GM18907 (cell line): Measurements from ENCODE around the gene CNGA3.

Experiments used
- ATAC-seq: cut with Tn5 transposase; IDR thresholded peaks from one replicate; pipeline ENCODE4 v1.9.1; 2021; ENCODE audit warnings: mild to moderate bottlenecking, moderate library complexity; ENCODE audit not compliant: unreplicated experiment

The CNGA3 gene

GRCh38 chr2:98327776-98328175 is 18.5 kb upstream of the CNGA3 start:
- no peak for ATAC-seq

DNA sequence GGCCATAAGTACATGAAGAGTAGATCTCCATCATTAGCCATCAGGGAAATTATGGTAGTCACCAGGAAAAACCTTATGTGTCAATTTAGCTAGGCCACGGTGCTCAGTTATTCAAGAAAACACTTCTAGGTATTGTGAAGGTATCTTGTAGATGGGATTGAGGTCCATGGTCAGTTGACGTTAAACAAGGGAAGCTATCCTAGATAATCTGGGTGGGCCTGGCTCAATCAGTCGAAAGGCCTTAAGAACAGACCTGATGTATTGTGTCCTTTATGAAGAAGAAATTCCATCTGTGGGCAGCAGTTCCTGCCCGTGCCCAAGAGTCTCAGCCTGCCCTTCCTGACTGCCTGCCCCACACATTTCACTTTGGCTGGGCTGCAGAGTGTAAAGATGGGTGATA is 16.7 kb upstream of the CNGA3 start:
- ATAC-seq = no peak

DNA sequence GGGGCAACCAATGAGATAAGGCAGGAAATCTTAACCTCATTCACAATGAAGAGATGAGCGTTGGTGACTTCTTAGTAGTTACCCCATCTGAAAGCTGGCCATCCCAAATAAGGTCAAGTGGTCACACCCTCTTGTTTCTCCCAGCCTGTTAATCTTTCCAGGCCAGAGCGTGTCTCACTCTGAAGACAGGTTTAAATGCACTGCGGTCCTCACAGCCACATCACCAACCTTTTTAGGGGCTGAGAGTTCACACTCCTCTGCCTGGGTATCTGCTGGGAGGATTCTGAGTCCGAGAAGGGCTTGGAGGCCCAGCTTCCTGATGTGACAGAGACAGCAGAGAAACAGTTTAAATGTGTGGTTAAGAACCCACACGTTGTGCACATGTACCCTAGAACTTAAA is 13.3 kb upstream of the CNGA3 start:
- ATAC-seq = no peak

- no peak for ATAC-seq
Observed at GRCh38 chr2:98333922-98334321, 12.3 kb upstream of the CNGA3 start.

GRCh38 chr2:98334439-98335078 is 11.7 kb upstream of the CNGA3 start:
- no peak for ATAC-seq

DNA sequence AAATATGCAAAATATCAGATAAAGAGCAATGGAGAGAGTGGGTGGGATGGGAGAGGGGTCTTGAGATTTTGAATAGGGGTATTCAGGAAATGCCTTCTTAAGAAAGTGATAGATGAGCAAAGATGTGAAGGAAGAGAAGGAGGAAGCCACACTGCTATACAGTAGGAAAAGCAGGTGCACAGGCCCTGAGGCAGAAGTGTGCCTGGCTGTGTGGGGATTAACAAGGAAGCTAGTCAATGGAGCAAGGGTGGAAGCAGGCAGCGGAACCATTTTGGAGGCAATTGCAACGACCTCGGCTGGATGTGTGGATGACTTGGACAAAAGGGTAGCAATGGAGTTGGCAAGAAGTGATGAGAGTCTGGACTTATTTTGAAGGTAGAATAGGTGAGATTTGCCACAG is 11.0 kb upstream of the CNGA3 start:
- no peak for ATAC-seq

GRCh38 chr2:98341241-98341640 is 5.0 kb upstream of the CNGA3 start:
- no peak for ATAC-seq

- no peak for ATAC-seq
Observed at GRCh38 chr2:98343285-98343684, 3.0 kb upstream of the CNGA3 start.

GRCh38 chr2:98347298-98348065 is 1.2 kb downstream of the CNGA3 start:
- no peak for ATAC-seq

DNA sequence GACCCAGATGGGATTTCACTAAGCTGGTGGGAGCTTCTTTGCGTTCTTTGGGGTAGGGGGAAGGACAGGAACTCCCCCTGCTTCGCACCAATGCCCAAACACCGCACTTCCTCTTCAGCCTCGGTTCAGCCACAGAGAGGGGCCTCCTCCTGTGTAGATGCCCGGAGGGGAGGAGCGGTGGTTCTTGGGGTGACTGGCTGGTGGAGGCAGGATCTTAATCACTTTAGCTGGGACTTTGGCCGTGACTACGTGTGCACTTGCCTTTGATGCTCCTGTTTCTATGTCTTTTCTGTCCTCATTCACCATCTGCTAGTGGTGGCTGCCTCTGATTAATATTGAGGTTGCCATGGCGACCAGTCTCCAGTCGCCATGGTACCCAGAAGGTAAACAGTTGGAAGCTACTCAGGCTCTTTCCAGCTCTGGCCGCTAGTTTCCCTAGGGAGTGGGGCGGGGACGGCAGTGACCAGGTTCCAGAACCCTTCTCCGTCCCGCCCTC is 1.9 kb downstream of the CNGA3 start:
- no peak for ATAC-seq

DNA sequence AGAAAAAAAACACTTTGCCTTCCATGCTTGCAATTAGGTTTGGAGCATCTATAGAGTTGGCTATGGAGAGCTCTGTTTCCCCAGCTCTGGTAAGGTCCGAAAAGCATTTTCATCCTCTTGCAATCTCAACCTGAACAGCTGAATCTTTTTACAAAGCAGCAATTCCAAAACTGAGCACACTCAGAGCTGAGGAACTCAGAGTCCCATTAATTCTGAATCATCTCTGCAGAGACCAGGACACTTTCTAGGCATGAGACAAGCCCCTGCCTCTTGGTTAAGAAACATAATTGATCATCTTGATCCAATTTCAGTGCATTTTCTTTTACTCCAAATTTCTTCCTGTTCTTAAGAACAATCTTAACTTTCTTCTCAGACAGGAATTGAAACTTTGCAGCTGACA is 4.2 kb downstream of the CNGA3 start:
- no peak for ATAC-seq

DNA sequence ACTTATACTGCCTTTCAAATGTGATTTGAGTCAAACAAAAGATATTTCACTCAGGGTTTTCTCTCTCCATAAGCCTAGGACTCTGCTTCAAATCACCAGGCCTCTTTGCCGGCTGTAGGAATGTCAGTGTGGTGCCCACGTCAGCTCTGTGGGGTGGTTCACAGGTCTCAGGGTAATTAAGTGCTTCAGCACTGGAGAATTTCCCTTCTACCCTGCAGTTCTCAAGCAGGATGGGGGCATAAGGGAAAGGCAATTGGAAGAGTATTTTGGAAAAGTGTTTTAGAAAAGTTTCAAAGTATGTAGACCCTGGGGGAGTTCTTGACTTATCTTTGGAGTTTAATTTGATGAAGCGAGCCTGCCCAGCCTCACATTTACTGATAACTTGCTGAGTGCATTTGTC is 9.6 kb downstream of the CNGA3 start:
- ATAC-seq = no peak

GRCh38 chr2:98356729-98357128 is 10.5 kb downstream of the CNGA3 start:
- ATAC-seq = no peak

GRCh38 chr2:98357849-98358248 is 11.6 kb downstream of the CNGA3 start:
- ATAC-seq = no peak

GRCh38 chr2:98359986-98360385 is 13.7 kb downstream of the CNGA3 start:
- no peak for ATAC-seq

GRCh38 chr2:98367721-98368120 is 21.5 kb downstream of the CNGA3 start:
- no peak for ATAC-seq

- no peak for ATAC-seq
Observed at GRCh38 chr2:98369710-98370239, 23.5 kb downstream of the CNGA3 start.

- ATAC-seq = no peak
Observed at GRCh38 chr2:98372121-98372520, 25.9 kb downstream of the CNGA3 start.

DNA sequence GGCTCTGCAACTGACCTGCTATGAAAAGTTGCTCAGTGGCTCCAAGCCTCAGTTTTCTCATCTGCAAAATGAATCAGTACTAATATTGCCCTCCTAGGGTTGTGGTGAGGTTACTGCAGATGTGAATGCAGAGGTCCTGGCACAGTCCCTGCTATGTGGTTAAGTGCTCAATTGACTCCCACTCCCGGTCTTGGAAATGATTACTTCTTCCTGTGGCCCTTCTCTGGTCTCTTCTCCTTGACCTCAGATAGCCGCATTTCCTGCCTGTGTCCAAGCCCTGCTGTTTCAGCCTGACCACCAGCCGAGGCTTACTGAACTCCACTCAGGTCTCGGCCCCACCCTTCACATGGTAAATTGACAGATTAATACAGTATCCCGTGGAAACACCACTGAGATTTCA is 26.3 kb downstream of the CNGA3 start:
- no peak for ATAC-seq

DNA sequence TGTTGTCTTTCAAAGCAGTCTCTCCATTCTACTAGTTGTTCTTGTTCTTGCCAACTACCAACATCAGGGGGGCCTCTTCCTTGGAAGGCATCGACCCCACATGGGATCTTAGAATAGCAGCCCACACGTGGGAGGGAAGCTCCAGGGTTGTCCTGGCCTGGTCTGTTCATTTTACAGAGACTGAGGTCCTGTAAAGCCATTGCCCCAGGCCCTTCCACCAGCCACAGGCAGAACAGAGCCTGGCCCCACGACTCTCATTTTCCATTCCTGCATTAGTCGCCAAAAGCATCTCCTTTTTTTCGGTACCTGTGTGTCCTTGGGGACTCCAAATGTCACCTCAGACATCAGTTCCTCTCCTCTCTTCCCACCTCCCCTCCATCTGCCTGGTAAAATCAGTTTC is 28.0 kb downstream of the CNGA3 start:
- ATAC-seq = no peak

GRCh38 chr2:98374958-98375570 is 28.8 kb downstream of the CNGA3 start:
- ATAC-seq = no peak
